ENCODE data around the gene DNM2.
"Not testable (repeated sequence)": the region's sequence is repeated elsewhere in the genome, so short reads cannot be mapped to it uniquely, and the experiment has no call there.

- not testable (repeated sequence) for TF ChIP-seq YY1 (IDR thresholded peaks at IDR 0.05; ENCODE audit: borderline replicate concordance in 1 of 3, control insufficient read depth in 1 of 3, extremely low read depth in 1 of 3, insufficient read depth in 3 of 3, insufficient read length in 1 of 3, insufficient replicate concordance in 2 of 3, low read depth in 1 of 3, low read length in 2 of 3); CREB1 (IDR thresholded peaks at IDR 0.05); CREB1 (CRISPR knock-in tag; IDR thresholded peaks at IDR 0.05); SETDB1 (IDR thresholded peaks at IDR 0.05; ENCODE audit: low read length); DNMT1 (IDR thresholded peaks at IDR 0.05); JUND (IDR thresholded peaks at IDR 0.05; ENCODE audit: borderline replicate concordance, low read depth, low read length); JUND (tag; IDR thresholded peaks at IDR 0.05; ENCODE audit: borderline replicate concordance, low read depth, low read length); POLR2A (conservative IDR thresholded peaks at IDR 0.05); EZH2 (IDR thresholded peaks at IDR 0.05; ENCODE audit: borderline replicate concordance, low read depth, low read length)
Measured at GRCh38 chr19:10746437-10746836, 28.6 kb downstream of the DNM2 start.
